HepG2 (cell line): ENCODE data around the gene ACSL3. TPM values are rescaled to one million over a fixed set of nuclear protein-coding genes. Genes with fewer than 3 reads are reported as not detected.

Source experiments
- ARID2 ChIP-seq: sonication (generic); formaldehyde crosslinking; IDR thresholded peaks from 2 replicates; pipeline ENCODE4 v1.8.1; 2022; ENCODE audit warnings: mild to moderate bottlenecking, missing genetic modification reagents, borderline replicate concordance
- BHLHE40 ChIP-seq: IDR thresholded peaks from 2 replicates; pipeline ENCODE4 v1.6.1; 2011; ENCODE audit warnings: low read length, improper control_type of control experiment
- CHCHD3 ChIP-seq: sonication (generic); formaldehyde crosslinking; IDR thresholded peaks from 2 replicates; pipeline ENCODE4 v1.8.0; 2022; ENCODE audit warnings: mild to moderate bottlenecking, missing genetic modification reagents, moderate library complexity
- ELF3 ChIP-seq: IDR thresholded peaks from 2 replicates; pipeline ENCODE4 v1.6.1; 2016; ENCODE audit warnings: missing genetic modification reagents, missing compliant biosample characterization
- ERF ChIP-seq: IDR thresholded peaks from 2 replicates; pipeline ENCODE4 v1.6.1; 2018; ENCODE audit warnings: missing biosample characterization, missing genetic modification reagents
- GZF1 ChIP-seq: sonication (generic); formaldehyde crosslinking; IDR thresholded peaks from 2 replicates; pipeline ENCODE4 v1.5.1; 2020; ENCODE audit warnings: mild to moderate bottlenecking, missing genetic modification reagents
- HOXA9 ChIP-seq: sonication (generic); formaldehyde crosslinking; IDR thresholded peaks from 2 replicates; pipeline ENCODE4 v1.8.1; 2022; ENCODE audit warnings: missing genetic modification reagents, mild to moderate bottlenecking, moderate library complexity, borderline replicate concordance
- ISL2 ChIP-seq: sonication (generic); formaldehyde crosslinking; IDR thresholded peaks from 2 replicates; pipeline ENCODE4 v1.5.0; 2020; ENCODE audit warnings: missing genetic modification reagents
- KDM4B ChIP-seq: sonication (generic); formaldehyde crosslinking; IDR thresholded peaks from 2 replicates; pipeline ENCODE4 v1.4.0; 2020; ENCODE audit warnings: missing genetic modification reagents
- MED8 ChIP-seq: sonication (generic); formaldehyde crosslinking; IDR thresholded peaks from 2 replicates; pipeline ENCODE4 v1.8.1; 2023; ENCODE audit warnings: mild to moderate bottlenecking, missing genetic modification reagents; ENCODE audit not compliant: insufficient replicate concordance
- MLLT10 ChIP-seq: sonication (generic); formaldehyde crosslinking; IDR thresholded peaks from 2 replicates; pipeline ENCODE4 v1.4.0; 2020; ENCODE audit warnings: missing genetic modification reagents
- PLRG1 ChIP-seq: fragments of 450-650 bp; conservative IDR thresholded peaks from 2 replicates; pipeline ENCODE4 v1.6.1; 2016
- RBM39 ChIP-seq: fragments of 200-400 bp; formaldehyde crosslinking; IDR thresholded peaks from one replicate; pipeline ENCODE4 v1.6.1; 2018; ENCODE audit warnings: antibody characterized with exemption, mild to moderate bottlenecking, low read depth, low read length; ENCODE audit not compliant: poor library complexity, severe bottlenecking
- RNF2 ChIP-seq: fragments of 450-650 bp; conservative IDR thresholded peaks from 2 replicates; pipeline ENCODE4 v1.6.1; 2016; ENCODE audit warnings: low read depth
- SOX13 ChIP-seq, 3 experiments: fragments of 450-650 bp in 1 of 3; sonication (generic) in 1 of 3; formaldehyde crosslinking in 1 of 3; IDR thresholded peaks in 2 of 3; conservative IDR thresholded peaks in 1 of 3; 2 replicates each; pipeline versions ENCODE4 v1.5.0 to v1.6.1; 2016 to 2020; ENCODE audit warnings: antibody characterized with exemption in 1 of 3, mild to moderate bottlenecking in 1 of 3, missing compliant biosample characterization in 1 of 3, missing genetic modification reagents in 1 of 3, moderate library complexity in 1 of 3
- SP1 ChIP-seq, 2 experiments: fragments of 450-650 bp in 1 of 2; sonication (generic) in 1 of 2; formaldehyde crosslinking in 1 of 2; IDR thresholded peaks; 2 replicates each; pipeline versions ENCODE4 v1.4.0 to v1.6.1; 2016 to 2020; ENCODE audit warnings: missing genetic modification reagents in 1 of 2
- SRY ChIP-seq: sonication (generic); formaldehyde crosslinking; IDR thresholded peaks from 2 replicates; pipeline ENCODE4 v1.8.0; 2022; ENCODE audit warnings: mild to moderate bottlenecking, missing genetic modification reagents
- YY1 ChIP-seq: IDR thresholded peaks from 2 replicates; pipeline ENCODE4 v1.6.1; 2011; ENCODE audit warnings: low read length, low read depth, moderate library complexity, mild to moderate bottlenecking; ENCODE audit not compliant: insufficient read depth, insufficient replicate concordance
- ZFP37 ChIP-seq: sonication (generic); formaldehyde crosslinking; IDR thresholded peaks from 2 replicates; pipeline ENCODE4 v1.4.0; 2020; ENCODE audit warnings: missing genetic modification reagents, borderline replicate concordance
- ZNF558 ChIP-seq: sonication (generic); formaldehyde crosslinking; IDR thresholded peaks from 2 replicates; pipeline ENCODE4 v1.9.0; 2022; ENCODE audit warnings: mild to moderate bottlenecking, missing genetic modification reagents, borderline replicate concordance
- ZNF691 ChIP-seq: sonication (generic); formaldehyde crosslinking; IDR thresholded peaks from 2 replicates; pipeline ENCODE4 v1.4.0; 2020; ENCODE audit warnings: missing genetic modification reagents, low read depth, mild to moderate bottlenecking, borderline replicate concordance
- ZNF7 ChIP-seq: IDR thresholded peaks from 2 replicates; pipeline ENCODE4 v1.6.1; 2016; ENCODE audit warnings: missing biosample characterization, missing genetic modification reagents
- ZNF704 ChIP-seq: sonication (generic); formaldehyde crosslinking; IDR thresholded peaks from 2 replicates; pipeline ENCODE4 v1.8.1; 2023; ENCODE audit warnings: mild to moderate bottlenecking, inconsistent platforms, moderate library complexity, missing genetic modification reagents, borderline replicate concordance
- ZNF777 ChIP-seq: sonication (generic); formaldehyde crosslinking; IDR thresholded peaks from 2 replicates; pipeline ENCODE4 v1.4.0; 2020; ENCODE audit warnings: missing genetic modification reagents
- ZSCAN20 ChIP-seq: sonication (generic); formaldehyde crosslinking; IDR thresholded peaks from 2 replicates; pipeline ENCODE4 v1.4.0; 2020; ENCODE audit warnings: missing genetic modification reagents, mild to moderate bottlenecking, borderline replicate concordance
- ZSCAN21 ChIP-seq: sonication (generic); formaldehyde crosslinking; IDR thresholded peaks from 2 replicates; pipeline ENCODE4 v1.8.0; 2022; ENCODE audit warnings: mild to moderate bottlenecking, missing genetic modification reagents, moderate library complexity, borderline replicate concordance
- polyA plus RNA-seq, 8 experiments: library from polyadenylated mRNA; depleted of rRNA in 3 of 8; stranded (reverse) in 7 of 8; unstranded in 1 of 8; fragments of >200 nt; fragmentation: Illumina TruSeq in 4 of 8; extraction: Trizol in 4 of 8; gene quantifications; 2 replicates each; pipeline versions ENCODE4 v1.2.1 to v1.2.3, GENCODE V29; 2011 to 2016; ENCODE audit warnings: low read depth in 4 of 8, missing spikeins in 1 of 8, mixed read lengths in 1 of 8; ENCODE audit not compliant: insufficient read depth in 1 of 8
- total RNA-seq, 5 experiments: library from RNA; depleted of rRNA; stranded (reverse); fragments of >200 nt; fragmentation: Illumina TruSeq; extraction: Trizol; gene quantifications; 2 replicates each; pipeline ENCODE4 v1.2.3, GENCODE V29; 2016; ENCODE audit warnings: low read depth in 1 of 5
- TF ChIP-seq, protein P1 (sequence below): sonication (generic); formaldehyde crosslinking; IDR thresholded peaks from 2 replicates; pipeline ENCODE4 v1.9.0; 2022; ENCODE audit warnings: missing genetic modification reagents, mild to moderate bottlenecking, borderline replicate concordance

The ACSL3 gene
- total and polyA plus RNA-seq, 2 of the 13 experiments (the other 11 are each of a cell fraction or from before 2014, with no cell fraction given) = 305 to 365 TPM

DNA sequence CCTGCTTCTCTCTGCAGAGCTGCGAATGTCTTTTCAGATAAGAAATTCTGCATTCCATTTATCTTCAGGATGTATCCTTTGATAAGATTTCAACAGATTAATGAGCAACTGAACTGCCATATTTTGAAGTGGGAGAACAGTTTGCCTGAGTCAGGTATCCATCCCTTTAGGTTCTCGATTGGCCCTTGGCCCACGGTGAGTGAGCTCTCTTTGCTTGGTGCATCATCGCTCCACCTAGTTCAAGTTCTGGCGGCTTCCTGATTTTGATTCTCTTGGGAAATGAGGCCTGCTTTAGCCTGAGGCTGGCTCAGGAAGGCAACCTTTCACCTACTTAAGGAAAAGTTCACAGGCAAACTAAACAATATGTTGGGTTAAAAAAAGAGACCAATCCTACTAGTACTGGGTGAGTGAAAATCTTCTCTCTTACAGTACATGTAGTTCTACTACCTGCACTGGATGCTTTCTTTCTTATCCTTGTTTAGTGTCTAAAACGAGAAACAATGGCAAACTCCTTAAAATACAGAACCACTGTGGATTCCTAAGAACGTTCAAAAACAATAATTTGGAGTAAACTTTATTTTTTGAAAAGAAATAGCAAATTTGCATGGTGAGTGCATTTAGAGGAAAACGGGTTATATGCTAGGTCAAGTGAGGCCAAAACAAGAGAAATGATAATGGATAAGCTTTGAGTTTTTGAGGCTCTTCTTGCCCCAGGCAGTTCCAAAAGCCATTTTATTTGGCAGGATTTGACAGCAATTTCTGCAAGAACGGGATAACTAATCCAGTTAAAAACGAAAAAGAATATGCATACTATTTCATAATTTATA, 837 bp upstream of the ACSL3 start (continued):
- TF ChIP-seq ZNF704 (CRISPR knock-in tag) (no peak), ERF (CRISPR knock-in tag) (no peak), ISL2 (CRISPR knock-in tag) (0 out of 2 replicates have a peak, but pooled peaks have one; percentile 31), ELF3 (CRISPR knock-in tag) (peak; percentile 54), ZSCAN21 (CRISPR knock-in tag) (no peak), RNF2 (no peak), ARID2 (CRISPR knock-in tag) (no peak), SP1 (IDR thresholded peaks at IDR 0.05) (no peak), SP1 (CRISPR knock-in tag; IDR thresholded peaks at IDR 0.05) (no peak), ZNF777 (CRISPR knock-in tag) (no peak), MLLT10 (CRISPR knock-in tag) (no peak), SOX13 (IDR thresholded peaks at IDR 0.05) (no peak), SOX13 (CRISPR knock-in tag; conservative IDR thresholded peaks at IDR 0.05 in 1 of 2, IDR thresholded peaks at IDR 0.05 in 1 of 2) (peak in 1 of 2 experiments; percentile 20; a peak in 1 of 4 replicates), PLRG1 (no peak), KDM4B (CRISPR knock-in tag) (no peak), MED8 (CRISPR knock-in tag) (no peak), YY1 (no peak), GZF1 (no peak), SRY (CRISPR knock-in tag) (no peak), CHCHD3 (CRISPR knock-in tag) (no peak), ZSCAN20 (0 out of 2 replicates have a peak, but pooled peaks have one; percentile 45), HOXA9 (CRISPR knock-in tag) (no peak), ZNF7 (CRISPR knock-in tag) (no peak), ZFP37 (CRISPR knock-in tag) (no peak), RBM39 (no peak), ZNF691 (CRISPR knock-in tag) (no peak), ZNF558 (CRISPR knock-in tag) (no peak), BHLHE40 (no peak)
- TF ChIP-seq, protein P1, sequence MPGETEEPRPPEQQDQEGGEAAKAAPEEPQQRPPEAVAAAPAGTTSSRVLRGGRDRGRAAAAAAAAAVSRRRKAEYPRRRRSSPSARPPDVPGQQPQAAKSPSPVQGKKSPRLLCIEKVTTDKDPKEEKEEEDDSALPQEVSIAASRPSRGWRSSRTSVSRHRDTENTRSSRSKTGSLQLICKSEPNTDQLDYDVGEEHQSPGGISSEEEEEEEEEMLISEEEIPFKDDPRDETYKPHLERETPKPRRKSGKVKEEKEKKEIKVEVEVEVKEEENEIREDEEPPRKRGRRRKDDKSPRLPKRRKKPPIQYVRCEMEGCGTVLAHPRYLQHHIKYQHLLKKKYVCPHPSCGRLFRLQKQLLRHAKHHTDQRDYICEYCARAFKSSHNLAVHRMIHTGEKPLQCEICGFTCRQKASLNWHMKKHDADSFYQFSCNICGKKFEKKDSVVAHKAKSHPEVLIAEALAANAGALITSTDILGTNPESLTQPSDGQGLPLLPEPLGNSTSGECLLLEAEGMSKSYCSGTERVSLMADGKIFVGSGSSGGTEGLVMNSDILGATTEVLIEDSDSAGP (CRISPR knock-in tag) = no peak
